IMR-90 (cell line): ENCODE measurements around the gene SMARCAD1. TPM values are rescaled to one million over a fixed set of nuclear protein-coding genes. Genes with fewer than 3 reads are reported as not detected.

Source experiments
- ATAC-seq: fragments of 200-7000 bp; cut with Tn5 transposase; 2 replicates; pipeline ENCODE4 v1.9.1; 2020; ENCODE audit warnings: low read depth, mild to moderate bottlenecking, moderate library complexity
- BruUV-seq: library from RNA; stranded (reverse); fragments of 400-500 nt; replicated peaks from 2 replicates; lab custom pipeline; 2021; lab: Mats Ljungman, UMichigan
- CTCF ChIA-PET: fragments of 300-600 bp; formaldehyde crosslinking; extraction: SDS; loops from one replicate; lab custom pipeline; 2021; ENCODE audit warnings: antibody characterized with exemption; lab: Yijun Ruan, JAX
- POLR2A ChIA-PET: fragments of 300-600 bp; sonication (Branson Sonifier 250); formaldehyde crosslinking; loops from one replicate; lab custom pipeline; 2022; ENCODE audit warnings: antibody characterized with exemption; ENCODE audit not compliant: unreplicated experiment; lab: Charles Lee
- DNase-seq: peaks from one replicate; pipeline ENCODE4 v3.0.0; 2013
- H2AFZ ChIP-seq: replicated peaks from 2 replicates; pipeline ENCODE3; 2013; ENCODE audit warnings: low read length, mild to moderate bottlenecking; ENCODE audit not compliant: poor library complexity
- H2AK5ac ChIP-seq: 2 replicates; pipeline ENCODE4 v1.6.1; 2013; ENCODE audit warnings: low read depth, low read length, inconsistent platforms
- H2AK9ac ChIP-seq: replicated peaks from 2 replicates; pipeline ENCODE3; 2013; ENCODE audit warnings: mild to moderate bottlenecking, low read depth, low read length, moderate library complexity; ENCODE audit not compliant: poor library complexity
- H2BK120ac ChIP-seq: 2 replicates; pipeline ENCODE4 v1.6.1; 2013; ENCODE audit warnings: low read depth, low read length, inconsistent platforms
- H2BK15ac ChIP-seq: 3 replicates; pipeline ENCODE4 v1.6.1; 2013; ENCODE audit warnings: low read depth, low read length, inconsistent platforms
- H2BK20ac ChIP-seq: 2 replicates; pipeline ENCODE4 v1.6.1; 2013; ENCODE audit warnings: low read depth, mild to moderate bottlenecking, inconsistent platforms, low read length, moderate library complexity
- H2BK5ac ChIP-seq: 2 replicates; pipeline ENCODE4 v1.6.1; 2013; ENCODE audit warnings: mild to moderate bottlenecking, low read depth, low read length, inconsistent platforms; ENCODE audit not compliant: poor library complexity, severe bottlenecking
- H3K14ac ChIP-seq: replicated peaks from 2 replicates; pipeline ENCODE4 v1.6.1; 2013; ENCODE audit warnings: low read depth, low read length, inconsistent platforms
- H3K18ac ChIP-seq: 2 replicates; pipeline ENCODE4 v1.6.1; 2013; ENCODE audit warnings: low read depth, low read length, control low read depth
- H3K23ac ChIP-seq: 2 replicates; pipeline ENCODE4 v1.6.1; 2013; ENCODE audit warnings: low read depth, low read length, inconsistent platforms
- H3K27ac ChIP-seq: 2 replicates; pipeline ENCODE4 v1.5.1; 2013; ENCODE audit warnings: mild to moderate bottlenecking, control low read depth, low read length; ENCODE audit not compliant: insufficient read depth
- H3K27me3 ChIP-seq: 2 replicates; pipeline ENCODE4 v1.6.1; 2013; ENCODE audit warnings: low read length; ENCODE audit not compliant: control insufficient read depth, insufficient read depth
- H3K36me3 ChIP-seq: 2 replicates; pipeline ENCODE4 v1.6.1; 2013; ENCODE audit warnings: low read length, mixed read lengths; ENCODE audit not compliant: control insufficient read depth, insufficient read depth
- H3K4ac ChIP-seq: 2 replicates; pipeline ENCODE4 v1.6.1; 2013; ENCODE audit warnings: low read depth, low read length, inconsistent platforms
- H3K4me1 ChIP-seq: 2 replicates; pipeline ENCODE4 v1.6.1; 2013; ENCODE audit warnings: low read length, mixed read lengths; ENCODE audit not compliant: control insufficient read depth, insufficient read depth
- H3K4me2 ChIP-seq: 2 replicates; pipeline ENCODE4 v1.6.1; 2013; ENCODE audit warnings: low read depth, mild to moderate bottlenecking, control low read depth, low read length, moderate library complexity
- H3K4me3 ChIP-seq: 2 replicates; pipeline ENCODE4 v1.5.1; 2013; ENCODE audit warnings: low read depth, mild to moderate bottlenecking, control low read depth, low read length, moderate library complexity; ENCODE audit not compliant: insufficient read depth
- H3K56ac ChIP-seq: 2 replicates; pipeline ENCODE4 v1.6.1; 2013; ENCODE audit warnings: low read length, inconsistent platforms; ENCODE audit not compliant: insufficient read depth; ENCODE audit errors: extremely low read depth
- H3K79me1 ChIP-seq, 2 experiments: 2 replicates each; pipeline ENCODE4 v1.6.1; 2013; ENCODE audit warnings: low read length in 2 of 2, inconsistent platforms in 1 of 2, low read depth in 1 of 2
- H3K9ac ChIP-seq: 2 replicates; pipeline ENCODE4 v1.6.1; 2013; ENCODE audit warnings: low read depth, low read length, control low read depth
- H3K9me1 ChIP-seq: 2 replicates; pipeline ENCODE4 v1.6.1; 2013; ENCODE audit warnings: low read length, inconsistent platforms; ENCODE audit not compliant: insufficient read depth
- H3K9me3 ChIP-seq: 2 replicates; pipeline ENCODE4 v1.6.1; 2013; ENCODE audit warnings: low read length; ENCODE audit not compliant: control insufficient read depth, insufficient read depth
- H4K20me1 ChIP-seq: 2 replicates; pipeline ENCODE4 v1.6.1; 2013; ENCODE audit warnings: low read length, inconsistent platforms; ENCODE audit not compliant: insufficient read depth
- H4K5ac ChIP-seq: 2 replicates; pipeline ENCODE4 v1.6.1; 2013; ENCODE audit warnings: mild to moderate bottlenecking, low read depth, low read length, control low read depth
- H4K8ac ChIP-seq, 2 experiments: 2 replicates each; pipeline ENCODE4 v1.6.1; 2013; ENCODE audit warnings: low read depth in 2 of 2, low read length in 2 of 2, control low read depth in 1 of 2, inconsistent platforms in 1 of 2
- H4K91ac ChIP-seq: 2 replicates; pipeline ENCODE4 v1.6.1; 2013; ENCODE audit warnings: low read depth, low read length, inconsistent platforms; ENCODE audit not compliant: insufficient read depth
- CEBPB ChIP-seq: IDR thresholded peaks from 2 replicates; pipeline ENCODE4 v1.6.1; 2012; ENCODE audit warnings: low read depth, low read length, improper control_type of control experiment
- CTCF ChIP-seq: conservative IDR thresholded peaks from 2 replicates; pipeline ENCODE4 v1.5.1; 2012; ENCODE audit warnings: mild to moderate bottlenecking, low read depth, low read length, improper control_type of control experiment
- FOS ChIP-seq: fragments of 150-350 bp; IDR thresholded peaks from 2 replicates; pipeline ENCODE4 v1.6.1; 2016; ENCODE audit warnings: low read depth, low read length
- MAFK ChIP-seq: IDR thresholded peaks from 2 replicates; pipeline ENCODE4 v1.6.1; 2012; ENCODE audit warnings: low read depth, low read length, improper control_type of control experiment
- MXI1 ChIP-seq: IDR thresholded peaks from 2 replicates; pipeline ENCODE4 v1.6.1; 2012; ENCODE audit warnings: low read depth, mild to moderate bottlenecking, low read length, moderate library complexity, borderline replicate concordance
- NFE2L2 ChIP-seq: fragments of 150-350 bp; IDR thresholded peaks from 2 replicates; pipeline ENCODE4 v1.6.1; 2016; ENCODE audit warnings: low read depth, mild to moderate bottlenecking, low read length
- POLR2A ChIP-seq: IDR thresholded peaks from 2 replicates; pipeline ENCODE4 v1.6.1; 2012; ENCODE audit warnings: mild to moderate bottlenecking, low read depth, low read length
- RAD21 ChIP-seq: IDR thresholded peaks from 2 replicates; pipeline ENCODE4 v1.6.1; 2012; ENCODE audit warnings: low read length, improper control_type of control experiment
- RCOR1 ChIP-seq: IDR thresholded peaks from 2 replicates; pipeline ENCODE4 v1.6.1; 2012; ENCODE audit warnings: mild to moderate bottlenecking, low read length, improper control_type of control experiment; ENCODE audit not compliant: insufficient replicate concordance
- RFX5 ChIP-seq: IDR thresholded peaks from 2 replicates; pipeline ENCODE4 v1.8.0; 2012; ENCODE audit warnings: low read depth, mild to moderate bottlenecking, low read length, moderate library complexity
- SMC3 ChIP-seq: fragments of 150-350 bp; IDR thresholded peaks from 2 replicates; pipeline ENCODE4 v1.6.1; 2016; ENCODE audit warnings: low read depth, mild to moderate bottlenecking, antibody characterized with exemption, low read length, moderate library complexity
- USF2 ChIP-seq: fragments of 150-350 bp; IDR thresholded peaks from 2 replicates; pipeline ENCODE4 v1.6.1; 2017; ENCODE audit warnings: mild to moderate bottlenecking, antibody characterized with exemption, low read length, low read depth
- WGBS, 2 experiments: methylation state at CpG; one replicate each; pipeline versions ENCODE4 v1.1.5 to v1.1.7; 2013; ENCODE audit warnings: missing lambda C conversion rate in 2 of 2; ENCODE audit not compliant: insufficient read length in 1 of 2; ENCODE audit errors: extremely low coverage in 2 of 2; 5-methylcytosine and 5-hydroxymethylcytosine counted together
- dilution Hi-C: fragments of 300-500 bp; cut with HindIII; formaldehyde crosslinking; loops from one replicate; pipeline ENCODE4 v1.14.3; 2018; ENCODE audit warnings: low sequenced_read_pairs; ENCODE audit not compliant: unreplicated experiment
- in situ Hi-C: fragments of 300-500 bp; cut with MboI; formaldehyde crosslinking; loops from 3 replicates; pipeline ENCODE4 v1.14.3; 2019; ENCODE audit warnings: low sequenced_read_pairs, inconsistent platforms, mixed read lengths
- intact Hi-C: fragments of 100-400 bp; cut with micrococcal nuclease; formaldehyde crosslinking; loops from 2 replicates; pipeline ENCODE4 v1.10.0; 2022
- polyA plus RNA-seq, 3 experiments: library from polyadenylated mRNA; depleted of rRNA; stranded (reverse); fragments of >200 nt; gene quantifications; 2 replicates each; pipeline ENCODE4 v1.2.3, GENCODE V29; 2012; ENCODE audit warnings: low replicate concordance in 1 of 3
- total RNA-seq: library from RNA; depleted of rRNA; stranded (reverse); fragments of >200 nt; gene quantifications from 2 replicates; pipeline ENCODE4 v1.2.3, GENCODE V29; 2012
- TF ChIP-seq, protein P1 (sequence below): fragments of 150-350 bp; IDR thresholded peaks from 2 replicates; pipeline ENCODE4 v1.6.1; 2016; ENCODE audit warnings: low read depth, mild to moderate bottlenecking, low read length, moderate library complexity, borderline replicate concordance

SMARCAD1 gene
- total and polyA plus RNA-seq, 2 of the 4 experiments (the other 2 are of a cell fraction) = 12.3 to 35.3 TPM

DNA sequence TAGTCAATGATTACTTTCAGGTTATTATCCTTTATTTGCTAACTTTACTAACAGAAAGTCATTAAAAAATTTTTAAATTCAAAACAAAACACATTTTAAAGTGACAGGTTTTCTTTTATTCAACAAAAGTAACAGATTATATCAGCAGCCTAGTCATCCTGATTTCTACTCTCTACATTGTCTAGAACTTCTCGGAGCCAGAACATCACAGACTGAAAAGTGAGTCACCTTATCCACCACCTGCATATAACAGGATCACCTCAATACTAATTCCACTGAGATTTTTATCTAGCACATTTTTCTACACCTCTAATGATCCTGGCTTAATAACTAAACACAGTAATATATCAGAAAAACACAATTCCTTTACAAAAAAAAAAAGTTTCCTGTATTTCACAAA, 47.9 kb upstream of the SMARCAD1 start:
- Histone ChIP-seq H3K4me2 (no peak overlapping the region), H2BK15ac (no peak overlapping the region), H3K27me3 (no peaks in the 10 kb centered on the region), H3K9me3 (no peaks in the 10 kb centered on the region; the same call in 1 of the 2 replicates), H3K27ac (no peak overlapping the region), H3K18ac (no peak overlapping the region), H3K23ac (no peak overlapping the region), H3K4me3 (no peak overlapping the region), H3K4ac (no peak overlapping the region), H3K14ac (no peak overlapping the region), H4K8ac (no peak overlapping the region), H2BK5ac (no peak overlapping the region), H2AK5ac (no peak overlapping the region), H3K9me1 (no peaks in the 10 kb centered on the region), H3K4me1 (no peaks in the 10 kb centered on the region), H2BK120ac (no peak overlapping the region), H2AK9ac (no peak overlapping the region), H3K79me1 (no peaks in the 10 kb centered on the region), H4K5ac (no peak overlapping the region), H3K9ac (no peak overlapping the region), H4K91ac (no peak overlapping the region), H2AFZ (no peak overlapping the region), H2BK20ac (no peak overlapping the region), H3K36me3 (no peaks in the 10 kb centered on the region), H4K20me1 (no peaks in the 10 kb centered on the region), H3K56ac (no peak overlapping the region)
- ChIA-PET CTCF (interaction anchor here (0.6 to 0.7 kb wide), 2 partner anchors 89 to 347 kb away, joined by 3 read pairs; no protein-coding TSS in a partner anchor), POLR2A (no interaction called here)
- intact Hi-C loops (no loop called here), dilution Hi-C loops (no loop called here), in situ Hi-C loops (no loop called here)
- DNase-seq (no peak), ATAC-seq (no peak)
- TF ChIP-seq CTCF (no peak), MXI1 (no peak), FOS (no peak), NFE2L2 (no peak), MAFK (no peak), RAD21 (no peak), RCOR1 (no peak), USF2 (no peak), SMC3 (no peak), CEBPB (no peak), POLR2A (no peak), RFX5 (no peak)
- TF ChIP-seq, protein P1, sequence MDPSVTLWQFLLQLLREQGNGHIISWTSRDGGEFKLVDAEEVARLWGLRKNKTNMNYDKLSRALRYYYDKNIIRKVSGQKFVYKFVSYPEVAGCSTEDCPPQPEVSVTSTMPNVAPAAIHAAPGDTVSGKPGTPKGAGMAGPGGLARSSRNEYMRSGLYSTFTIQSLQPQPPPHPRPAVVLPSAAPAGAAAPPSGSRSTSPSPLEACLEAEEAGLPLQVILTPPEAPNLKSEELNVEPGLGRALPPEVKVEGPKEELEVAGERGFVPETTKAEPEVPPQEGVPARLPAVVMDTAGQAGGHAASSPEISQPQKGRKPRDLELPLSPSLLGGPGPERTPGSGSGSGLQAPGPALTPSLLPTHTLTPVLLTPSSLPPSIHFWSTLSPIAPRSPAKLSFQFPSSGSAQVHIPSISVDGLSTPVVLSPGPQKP = no peak
- WGBS, 2 experiments = no CpG with 5 or more reads among the region's 1 CpG
- BruUV-seq = no TSS peak
